ENCODE measurements around the gene OLIG1. TPM values are rescaled to one million over a fixed set of nuclear protein-coding genes. Genes with fewer than 3 reads are reported as not detected.

The OLIG1 gene
- total RNA-seq, 1 donor from 2014 or later = not detected

DNA sequence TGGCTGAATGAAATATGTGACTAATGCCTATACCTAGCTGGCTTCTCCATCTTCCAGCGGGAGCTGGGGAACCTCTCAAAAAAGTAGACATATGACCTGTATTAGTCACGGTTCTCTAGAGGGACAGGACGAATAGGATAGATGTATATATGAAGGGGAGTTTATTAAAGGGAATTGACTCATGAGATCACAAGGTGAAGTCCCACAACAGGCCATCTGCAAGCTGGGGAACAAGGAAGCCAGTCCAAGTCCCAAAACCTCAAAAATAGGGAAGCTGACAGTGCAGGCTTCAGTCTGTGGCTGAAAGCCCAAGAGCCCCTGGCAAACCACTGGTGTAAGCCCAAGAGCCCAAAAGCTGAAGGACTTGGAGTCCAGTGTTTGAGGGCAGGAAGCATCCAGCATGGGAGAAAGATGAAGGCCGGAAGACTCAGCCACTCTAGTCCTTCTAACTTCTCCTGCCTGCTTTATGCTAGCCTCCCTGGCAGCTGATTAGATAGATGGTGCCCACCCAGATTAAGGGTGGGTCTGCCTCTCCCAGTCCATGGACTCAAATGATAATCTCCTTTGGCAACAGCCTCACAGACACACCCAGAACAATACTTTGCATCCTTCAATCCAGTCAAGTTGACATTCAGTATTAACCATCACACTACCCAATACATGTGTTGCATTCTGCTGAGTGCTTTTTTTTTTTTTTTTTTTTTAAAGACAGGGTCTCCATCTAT is 19.6 kb downstream of the OLIG1 start:
- no peak for DNase-seq (ENCODE audit: low spot score)
- no peak for ATAC-seq

- DNase-seq (ENCODE audit: low spot score) (no peak), ATAC-seq (no peak)
Measured at GRCh38 chr21:33096426-33096825, 26.5 kb downstream of the OLIG1 start.

- DNase-seq (ENCODE audit: low spot score) = no peak
- no peak for ATAC-seq
Measured at GRCh38 chr21:33099131-33099530, 29.2 kb downstream of the OLIG1 start.

DNA sequence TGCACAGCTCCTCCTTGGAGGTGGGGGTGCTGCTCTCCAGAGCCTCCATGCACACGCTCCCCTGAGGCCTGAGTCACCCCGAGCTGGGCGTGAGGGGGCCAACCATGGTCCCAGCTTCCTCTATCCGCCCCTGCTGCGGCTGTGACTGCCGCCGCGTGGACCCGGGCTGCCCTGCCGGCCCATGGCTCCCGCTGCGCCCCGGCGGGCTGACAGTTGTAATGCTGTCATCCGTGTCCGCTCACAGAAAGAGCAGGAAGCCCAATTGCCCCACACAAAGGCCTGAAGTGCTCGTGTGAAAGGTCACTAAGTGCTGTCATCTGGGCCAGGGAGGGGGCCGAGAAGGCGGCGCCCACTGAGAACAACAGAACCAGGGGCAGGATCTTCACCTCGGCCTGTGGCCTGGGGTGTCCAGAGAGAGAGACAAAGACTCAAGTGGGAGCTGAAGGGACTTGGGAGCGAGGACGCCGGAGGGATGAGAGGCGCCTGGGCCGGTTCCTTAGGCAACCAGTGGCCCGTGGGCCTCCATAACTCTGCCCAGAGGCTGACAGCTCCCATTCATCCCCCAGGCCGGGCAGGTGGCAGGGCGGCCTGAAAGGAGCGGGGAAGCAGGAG is 31.5 kb downstream of the OLIG1 start:
- ATAC-seq (no peak), DNase-seq (ENCODE audit: low spot score) (no peak)

DNA sequence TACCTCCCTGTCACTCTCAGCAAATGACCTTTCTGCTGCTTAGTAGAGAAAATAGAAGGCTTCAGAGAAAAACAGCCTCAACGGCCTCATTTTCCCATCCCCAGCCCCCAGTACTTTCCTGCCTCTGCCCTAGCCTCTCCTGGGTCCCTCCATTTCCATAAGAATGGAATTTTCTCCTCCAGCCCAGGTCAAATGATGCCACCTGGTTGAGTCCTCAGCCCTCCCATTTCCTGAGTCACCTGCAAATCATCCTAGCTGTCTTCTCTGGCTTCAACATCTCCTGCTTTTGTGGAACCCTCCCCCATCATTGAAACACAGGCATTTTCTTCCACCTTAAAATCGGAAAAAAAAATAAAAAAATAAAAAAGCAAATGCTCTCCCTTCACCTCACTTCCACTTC is 35.1 kb downstream of the OLIG1 start:
- DNase-seq (ENCODE audit: low spot score) (no peak), ATAC-seq (no peak)

DNA sequence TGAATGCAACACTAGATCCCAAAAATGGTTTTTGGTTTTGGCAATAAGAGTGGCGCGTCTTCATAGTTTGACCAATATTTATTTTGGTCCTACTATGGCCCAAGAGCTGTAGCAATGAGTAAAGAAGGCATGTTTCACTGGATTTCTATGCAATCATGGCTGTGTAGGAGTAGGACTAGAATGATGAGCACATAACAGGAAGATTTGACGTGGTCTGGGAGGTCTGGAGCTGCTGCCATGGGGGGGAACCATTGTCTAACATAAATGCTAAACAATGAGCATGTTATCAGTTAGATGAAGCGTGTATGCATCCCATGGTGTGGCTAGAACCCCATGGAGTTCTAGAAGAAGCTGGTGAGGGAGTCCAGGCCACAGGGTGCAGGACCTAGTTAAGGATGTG is 38.3 kb downstream of the OLIG1 start:
- no peak for DNase-seq (ENCODE audit: low spot score)
- ATAC-seq = no peak

DNA sequence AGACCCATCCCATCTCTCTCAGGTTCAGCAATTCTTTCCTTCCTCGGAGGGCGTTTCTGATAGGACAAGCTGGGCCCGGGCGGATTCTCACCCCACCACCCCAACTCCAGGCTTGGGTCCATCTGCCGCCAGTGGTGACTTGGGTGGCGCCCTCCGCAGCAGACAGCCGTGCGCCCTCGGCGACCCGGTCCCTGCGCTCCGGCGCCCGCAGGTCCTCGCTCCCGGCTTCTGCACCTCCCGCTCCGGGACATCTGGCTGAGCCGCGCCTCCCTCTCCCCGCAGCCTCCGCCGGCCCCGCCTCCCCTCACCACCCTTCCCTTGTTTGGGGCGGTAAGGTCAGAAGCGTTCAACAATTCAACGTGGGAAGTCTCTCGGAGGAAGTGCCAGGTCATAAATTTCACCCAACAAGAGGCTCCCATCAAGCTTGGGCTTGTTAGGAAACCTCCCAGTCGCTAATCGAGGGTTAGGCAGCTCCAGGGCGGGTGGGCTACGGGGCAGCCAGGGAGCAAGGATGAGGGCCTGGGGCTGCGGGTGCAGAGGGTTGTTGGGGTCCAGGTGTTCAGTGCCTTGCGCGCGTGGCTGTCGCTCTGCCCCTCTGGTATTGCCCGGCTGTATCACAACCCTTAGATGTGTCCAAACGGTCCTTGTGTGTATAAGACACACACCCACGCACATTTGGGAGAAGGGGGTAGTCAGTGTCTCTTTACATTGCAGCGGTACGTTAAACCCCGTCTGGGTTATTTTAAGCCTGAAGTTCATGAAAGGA is 39.8 kb downstream of the OLIG1 start:
- no peak for ATAC-seq
- no peak for DNase-seq (ENCODE audit: low spot score)

GRCh38 chr21:33110340-33110715 is 40.4 kb downstream of the OLIG1 start:
- DNase-seq (ENCODE audit: low spot score) = no peak
- no peak for ATAC-seq

DNA sequence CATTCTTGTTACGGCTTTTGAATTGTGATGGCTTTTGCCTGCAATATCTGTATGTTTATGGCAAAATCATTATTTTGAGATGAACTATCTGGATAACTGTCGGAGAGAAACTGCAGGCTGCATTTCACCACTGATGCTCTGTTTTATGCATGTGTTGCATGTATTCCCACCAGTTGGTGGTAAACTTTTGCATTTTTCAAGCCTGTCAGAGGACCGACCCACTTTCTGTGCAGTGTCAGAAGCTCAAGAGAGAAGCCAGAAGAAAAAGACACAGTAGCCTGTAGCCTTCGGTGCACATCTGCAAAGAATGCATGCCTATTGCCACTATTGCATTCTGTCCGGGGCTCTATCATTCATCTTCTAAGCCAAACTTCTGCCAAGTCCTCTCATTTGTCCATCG is 41.6 kb downstream of the OLIG1 start:
- no peak for DNase-seq (ENCODE audit: low spot score)
- ATAC-seq = no peak

DNA sequence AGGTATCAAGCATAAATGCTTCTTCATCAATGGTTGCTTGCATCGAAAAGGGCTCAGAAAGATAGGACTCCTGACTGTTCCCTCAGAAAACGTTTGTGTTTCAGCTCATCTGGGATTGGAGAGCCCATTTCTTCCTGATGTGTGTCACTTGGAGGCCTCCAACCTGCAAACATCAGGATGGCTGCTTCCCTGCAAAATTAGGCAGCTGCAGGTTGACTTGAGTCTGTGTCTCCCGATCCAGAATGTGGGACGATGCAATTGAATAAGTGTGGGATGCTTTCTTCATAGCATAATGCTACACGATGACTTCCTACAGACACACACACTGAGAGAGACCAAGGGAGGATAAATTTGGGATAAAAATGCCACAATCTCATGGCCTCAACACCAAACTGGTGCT is 42.2 kb downstream of the OLIG1 start:
- no peak for DNase-seq (ENCODE audit: low spot score)
- no peak for ATAC-seq

DNA sequence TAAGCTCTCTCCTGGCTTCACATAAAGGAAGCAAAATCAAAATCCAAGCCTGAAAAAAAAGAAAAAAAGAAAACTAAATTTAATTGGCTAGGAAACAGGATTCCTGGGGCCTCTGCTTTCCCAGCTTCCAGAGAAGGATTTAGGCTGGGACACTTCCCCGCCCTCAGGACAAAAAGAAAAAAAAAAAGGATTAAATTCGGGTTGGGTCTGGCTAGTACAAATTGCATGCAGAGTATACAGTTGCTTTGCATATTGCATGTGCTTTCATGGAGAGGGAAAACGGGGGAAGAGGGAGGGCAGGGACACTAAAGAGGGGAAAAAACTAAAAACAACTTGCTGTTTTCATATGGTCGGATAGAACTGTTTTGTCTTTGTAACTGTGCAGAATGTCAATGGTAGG is 42.7 kb downstream of the OLIG1 start:
- ATAC-seq = no peak
- no peak for DNase-seq (ENCODE audit: low spot score)

DNA sequence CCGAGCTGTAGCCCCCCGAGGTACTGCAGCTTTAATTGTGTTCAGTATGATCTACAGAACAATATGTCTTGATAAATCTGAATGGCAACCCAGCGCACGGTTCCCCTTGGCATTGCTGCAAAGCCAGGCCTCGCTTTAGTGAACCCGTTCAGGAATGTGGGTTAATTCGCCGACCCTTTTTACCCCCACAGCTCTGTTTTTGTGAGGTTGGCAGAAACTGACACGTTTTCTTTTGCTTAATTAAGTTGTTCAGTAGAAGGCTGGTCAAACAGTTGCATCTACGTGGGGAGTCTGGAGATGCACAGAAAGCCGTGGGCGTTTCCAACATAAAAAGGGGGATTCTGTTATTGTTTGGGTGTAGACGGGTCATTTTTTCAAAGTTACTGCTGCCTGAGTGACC is 43.2 kb downstream of the OLIG1 start:
- ATAC-seq = no peak

GRCh38 chr21:33114276-33114675 is 44.3 kb downstream of the OLIG1 start:
- ATAC-seq = no peak
- no peak for DNase-seq (ENCODE audit: low spot score)

More for the DNA sequence above, 43.2 kb downstream of the OLIG1 start:
- no peak for DNase-seq (ENCODE audit: low spot score)

GRCh38 chr21:33115631-33116510 is 45.9 kb downstream of the OLIG1 start:
- ATAC-seq (no peak), DNase-seq (ENCODE audit: low spot score) (no peak)

- DNase-seq (ENCODE audit: low spot score) (no peak), ATAC-seq (no peak)
Measured at GRCh38 chr21:33116676-33117075, 46.7 kb downstream of the OLIG1 start.

GRCh38 chr21:33117101-33117888 is 47.4 kb downstream of the OLIG1 start:
- DNase-seq (ENCODE audit: low spot score) (no peak), ATAC-seq (no peak)
